GM19193 (cell line): ENCODE measurements around the gene SCYL1.

Source experiments
- POLR2A ChIP-seq: IDR thresholded peaks from 4 replicates; pipeline ENCODE4 v1.6.1; 2011; ENCODE audit not compliant: insufficient read depth, insufficient read length; ENCODE audit errors: extremely low read depth

SCYL1 gene

GRCh38 chr11:65525546-65526480 lies 930 bp downstream of the SCYL1 start:
- TF ChIP-seq POLR2A = no peak

GRCh38 chr11:65526744-65527143 lies 1.9 kb downstream of the SCYL1 start:
- no peak for TF ChIP-seq POLR2A

- TF ChIP-seq POLR2A = no peak
Measured at GRCh38 chr11:65528819-65529350, 4.0 kb downstream of the SCYL1 start.

- TF ChIP-seq POLR2A = no peak
Measured at GRCh38 chr11:65529475-65530156, 4.7 kb downstream of the SCYL1 start.

GRCh38 chr11:65530157-65530496 lies 5.2 kb downstream of the SCYL1 start:
- TF ChIP-seq POLR2A = no peak

- no peak for TF ChIP-seq POLR2A
Measured at GRCh38 chr11:65532388-65533064, 7.6 kb downstream of the SCYL1 start.

- TF ChIP-seq POLR2A = no peak
Measured at GRCh38 chr11:65535102-65535501, 10.2 kb downstream of the SCYL1 start.

GRCh38 chr11:65536412-65537295 lies 11.8 kb downstream of the SCYL1 start:
- no peak for TF ChIP-seq POLR2A

- no peak for TF ChIP-seq POLR2A
Measured at GRCh38 chr11:65537296-65537597, 12.4 kb downstream of the SCYL1 start.

GRCh38 chr11:65537620-65538231 lies 12.8 kb downstream of the SCYL1 start:
- no peak for TF ChIP-seq POLR2A

- no peak for TF ChIP-seq POLR2A
Measured at GRCh38 chr11:65538232-65538914, 13.5 kb downstream of the SCYL1 start.

GRCh38 chr11:65538915-65539743 lies 14.2 kb downstream of the SCYL1 start:
- no peak for TF ChIP-seq POLR2A
